Calu3 (cell line): ENCODE measurements around the gene RTN4RL1. TPM values are rescaled to one million over a fixed set of nuclear protein-coding genes. Genes with fewer than 3 reads are reported as not detected.

ENCODE experiments used
- BruUV-seq: library from RNA; stranded (reverse); fragments of 400-500 nt; replicated peaks from 2 replicates; lab custom pipeline; 2021; lab: Mats Ljungman, UMichigan
- CTCF ChIA-PET: fragments of 300-600 bp; sonication (Branson Sonifier 250); formaldehyde crosslinking; loops from one replicate; lab custom pipeline; 2022; ENCODE audit warnings: antibody characterized with exemption; lab: Charles Lee
- DNase-seq: peaks from one replicate; pipeline ENCODE4 v3.0.0; 2022
- H3K27ac Mint-ChIP-seq: one replicate; pipeline ENCODE4 v1.8.0; 2022; ENCODE audit warnings: mixed read lengths; ENCODE audit not compliant: unreplicated experiment
- H3K27me3 Mint-ChIP-seq: one replicate; pipeline ENCODE4 v1.8.0; 2022; ENCODE audit warnings: mixed read lengths; ENCODE audit not compliant: unreplicated experiment
- H3K36me3 Mint-ChIP-seq: one replicate; pipeline ENCODE4 v1.8.0; 2022; ENCODE audit warnings: mild to moderate bottlenecking, moderate library complexity, mixed read lengths; ENCODE audit not compliant: insufficient read depth, unreplicated experiment
- H3K4me1 Mint-ChIP-seq: one replicate; pipeline ENCODE4 v1.8.0; 2022; ENCODE audit warnings: mild to moderate bottlenecking, low read depth, mixed read lengths; ENCODE audit not compliant: unreplicated experiment
- H3K4me3 Mint-ChIP-seq: one replicate; pipeline ENCODE4 v1.8.0; 2022; ENCODE audit warnings: mild to moderate bottlenecking, low read depth, moderate library complexity, mixed read lengths; ENCODE audit not compliant: unreplicated experiment
- H3K9me3 Mint-ChIP-seq: one replicate; pipeline ENCODE4 v1.8.0; 2022; ENCODE audit warnings: low read depth, mixed read lengths; ENCODE audit not compliant: unreplicated experiment
- CTCF ChIP-seq: fragments of 200-600 bp; IDR thresholded peaks from one replicate; pipeline ENCODE4 v1.8.0; 2022; ENCODE audit warnings: antibody characterized with exemption; ENCODE audit not compliant: unreplicated experiment
- intact Hi-C: fragments of 100-400 bp; cut with micrococcal nuclease; formaldehyde crosslinking; loops from one replicate; pipeline ENCODE4 v1.10.0; 2022; ENCODE audit not compliant: unreplicated experiment
- total RNA-seq: library from RNA; stranded (reverse); gene quantifications from 2 replicates; pipeline ENCODE4 v1.2.3, GENCODE V29; 2022

Gene RTN4RL1
- total RNA-seq, 1 experiment from 2014 or later: not detected

GRCh38 chr17:1906662-1907101 lies 118.5 kb downstream of the RTN4RL1 start:
- Mint-ChIP-seq H3K4me1 (no peaks in the 10 kb centered on the region), H3K9me3 (no peaks in the 10 kb centered on the region), H3K36me3 (no peaks in the 10 kb centered on the region), H3K4me3 (no peak overlapping the region), H3K27ac (no peak overlapping the region), H3K27me3 (peaks cover 37% of the 10 kb centered on the region)
- no TSS peak for BruUV-seq
- TF ChIP-seq CTCF: no peak
- DNase-seq: no peak
- CTCF ChIA-PET: no interaction called here
- intact Hi-C loops: no loop called here

DNA sequence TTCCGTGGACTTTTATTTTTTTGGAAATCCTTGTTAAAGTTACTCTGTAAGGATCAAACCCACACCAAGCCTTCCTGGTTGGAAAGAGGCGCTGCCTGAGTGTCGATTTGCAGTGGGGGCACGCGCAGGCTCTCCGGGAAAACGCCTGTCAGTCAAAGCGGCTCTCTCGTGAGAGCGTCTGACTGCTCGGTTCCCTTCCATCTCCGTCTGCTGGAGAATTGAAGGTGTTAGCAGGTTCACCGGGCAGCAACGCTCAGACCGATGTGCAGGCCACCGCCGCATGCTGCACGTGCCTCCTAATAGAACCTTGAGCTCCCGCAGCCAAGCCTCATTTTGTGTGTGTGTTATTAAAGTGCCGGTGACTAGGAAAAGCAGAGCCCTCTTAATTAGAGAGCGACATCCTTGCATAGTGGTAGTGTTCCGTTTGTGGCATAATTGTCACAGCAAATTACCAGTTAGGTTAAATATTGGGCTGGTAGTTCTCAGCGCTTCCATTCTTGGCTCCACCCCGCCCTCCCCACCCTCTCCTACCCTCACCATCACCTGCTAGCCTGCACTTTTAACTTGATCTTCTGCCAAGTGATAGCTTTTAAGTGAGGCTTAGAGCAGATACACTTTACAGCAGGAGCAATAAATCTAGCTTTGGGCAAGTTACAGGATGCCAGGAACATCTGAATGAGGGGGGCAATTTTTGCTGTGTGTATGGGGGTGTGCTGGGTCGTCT lies 119.8 kb downstream of the RTN4RL1 start:
- no TSS peak for BruUV-seq
- Mint-ChIP-seq H3K4me3 (no peak overlapping the region), H3K36me3 (no peaks in the 10 kb centered on the region), H3K27me3 (peaks cover 37% of the 10 kb centered on the region), H3K4me1 (no peaks in the 10 kb centered on the region), H3K27ac (no peak overlapping the region), H3K9me3 (no peaks in the 10 kb centered on the region)
- intact Hi-C loops: no loop called here
- CTCF ChIA-PET: interaction anchor here (0.8 to 1.1 kb wide), 2 partner anchors 17 to 121 kb away, joined by 3 read pairs; no protein-coding TSS in a partner anchor
- DNase-seq: no peak
- TF ChIP-seq CTCF: no peak

DNA sequence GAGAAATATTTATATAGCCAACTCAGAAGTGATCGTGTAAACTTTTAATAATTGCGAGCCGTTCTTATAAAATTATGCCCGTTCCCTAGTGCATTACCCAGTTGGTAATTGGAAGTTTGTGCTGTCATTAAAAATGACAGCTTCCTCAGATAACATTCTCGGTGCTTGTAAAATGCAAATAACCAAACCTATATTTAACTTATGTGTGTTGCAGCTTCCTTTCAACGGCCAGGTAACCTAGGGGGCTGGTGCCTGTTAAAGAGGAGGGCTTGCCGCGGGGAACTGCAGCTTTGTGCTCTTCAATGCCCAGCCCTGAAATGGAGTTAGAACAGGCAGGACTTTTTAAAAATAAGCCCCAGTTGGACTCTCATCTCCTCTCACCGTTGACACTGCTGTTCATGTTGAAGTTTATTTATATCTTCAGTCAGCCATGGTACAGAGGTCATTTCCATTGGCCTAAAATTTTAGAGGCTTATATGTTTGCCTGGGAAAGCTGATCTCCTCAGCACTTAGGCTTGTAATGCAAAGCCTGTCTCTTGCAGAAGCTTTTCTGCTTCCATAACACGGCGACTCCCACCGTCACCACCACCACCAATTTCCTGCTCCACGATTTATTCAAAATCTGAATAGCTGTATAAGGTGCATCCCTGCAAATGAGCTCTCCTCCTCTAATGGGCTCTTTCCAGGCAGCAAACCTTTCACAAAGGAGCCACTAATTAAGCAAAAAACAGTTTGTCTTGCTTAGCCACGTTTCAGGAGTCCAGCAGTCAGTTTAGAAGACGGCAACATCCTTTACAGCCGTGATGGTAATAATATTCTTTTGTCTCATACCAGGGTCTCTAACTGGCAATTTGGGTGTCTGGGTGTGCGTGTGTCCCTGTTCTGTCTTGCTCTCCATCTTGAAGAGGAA lies 120.6 kb downstream of the RTN4RL1 start:
- CTCF ChIA-PET: no interaction called here
- Mint-ChIP-seq H3K27ac (no peak overlapping the region), H3K4me3 (no peak overlapping the region), H3K4me1 (no peaks in the 10 kb centered on the region), H3K9me3 (no peaks in the 10 kb centered on the region), H3K27me3 (peaks cover 37% of the 10 kb centered on the region), H3K36me3 (no peaks in the 10 kb centered on the region)
- TF ChIP-seq CTCF: no peak
- no TSS peak for BruUV-seq
- DNase-seq: no peak
- intact Hi-C loops: no loop called here

DNA sequence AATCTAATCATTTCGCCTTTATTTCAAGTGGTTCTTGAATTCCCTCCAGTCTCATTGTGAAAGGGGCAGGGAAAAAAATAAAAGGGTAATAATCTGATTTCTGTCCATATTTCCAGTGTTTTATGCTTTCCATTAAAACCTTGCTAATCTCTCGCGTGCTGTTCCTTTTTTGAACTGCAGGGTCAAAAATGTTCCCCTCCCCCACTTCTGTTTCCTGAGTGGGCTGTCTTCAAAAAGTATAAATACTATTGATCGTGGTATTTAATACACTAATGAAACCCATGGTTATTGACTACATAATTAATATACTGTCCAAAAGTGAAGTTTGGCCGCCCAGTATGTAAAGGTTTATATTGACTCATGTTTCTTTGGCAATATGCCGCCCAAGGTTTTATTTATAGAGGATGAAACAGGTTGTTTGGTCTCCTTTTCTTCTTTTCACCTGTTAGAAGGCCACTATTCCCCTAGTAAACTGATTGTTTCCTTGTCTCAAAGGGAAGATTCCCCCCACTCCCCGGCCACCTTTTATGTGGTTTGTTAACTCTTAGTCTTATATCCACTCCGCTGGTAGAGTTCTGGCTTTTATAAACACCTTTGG lies 125.6 kb downstream of the RTN4RL1 start:
- CTCF ChIA-PET: no interaction called here
- DNase-seq: no peak
- no peak overlapping the region for H3K27ac Mint-ChIP-seq
- peaks cover 5% of the 10 kb centered on the region for H3K36me3 Mint-ChIP-seq
- H3K27me3 Mint-ChIP-seq: no peaks in the 10 kb centered on the region
- no TSS peak for BruUV-seq
- H3K4me3 Mint-ChIP-seq: no peak overlapping the region
- intact Hi-C loops: no loop called here
- H3K4me1 Mint-ChIP-seq: peaks cover 8% of the 10 kb centered on the region
- H3K9me3 Mint-ChIP-seq: no peaks in the 10 kb centered on the region
- TF ChIP-seq CTCF: no peak
